Left cardiac atrium (tissue), 4 donors: Measurements from ENCODE around the gene MPPE1. TPM values are rescaled to one million over a fixed set of nuclear protein-coding genes. Genes with fewer than 3 reads are reported as not detected.
A peak's percentile ranks its signal among the peaks of the same experiment; 100 is the strongest.
"Not testable (repeated sequence)": the region's sequence is repeated elsewhere in the genome, so short reads cannot be mapped to it uniquely, and the experiment has no call there.

ENCODE experiments used
- ATAC-seq, 2 donors: fragments of 200-7000 bp; cut with Tn5 transposase; one replicate each; pipeline ENCODE4 v1.9.1; 2020; ENCODE audit warnings: mild to moderate bottlenecking in 2 of 2, moderate library complexity in 2 of 2
- DNase-seq: peaks from one replicate; pipeline ENCODE4 v3.0.0-alpha.2; 2020
- intact Hi-C, 2 donors: fragments of 100-400 bp; cut with DNase I; formaldehyde crosslinking; loops; one replicate each; pipeline versions ENCODE4 v1.14.1 to v1.15.1; 2022 to 2023
- total RNA-seq, 2 donors: library from RNA; stranded (reverse); fragmentation: NEBNext Ultra II Directional; extraction: Animal tissue kit (Norgen Biotek cat#: 25700); gene quantifications; one replicate each; pipeline ENCODE4 v1.2.1, GENCODE V29; 2021
- donor health status: DM: no; HTN: yes; CAD: no.
- donor health status: DM: no; HTN: yes; CAD: no; lungs with severe emphysema.
- donor health status: DM: yes; HTN: yes; CAD: no.
- donor health status: Dilated cardiomyopathy.

The MPPE1 gene
- total RNA-seq, 2 donors from 2014 or later, result 26.5 to 30.0 TPM

DNA sequence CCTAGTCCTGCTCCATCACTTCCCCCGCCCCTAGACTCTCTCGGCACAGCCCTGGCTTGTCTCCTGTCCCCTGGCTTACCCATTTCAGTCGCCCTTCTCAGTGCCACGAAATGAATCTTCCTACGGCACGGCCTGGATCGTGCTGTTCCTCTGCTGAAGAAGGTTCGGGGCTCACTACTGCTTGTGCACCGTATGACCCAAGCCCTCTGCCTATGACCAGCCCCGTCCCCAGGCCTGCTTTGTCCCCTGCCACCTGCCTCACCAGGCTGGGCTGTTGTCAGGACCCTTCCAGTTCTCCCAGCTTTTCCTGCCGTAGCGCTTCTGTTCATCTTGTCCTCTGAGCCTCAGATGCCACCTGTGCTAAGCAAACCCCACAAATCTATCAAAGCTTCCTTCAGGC, 43.0 kb downstream of the MPPE1 start:
- ATAC-seq, result no peak
- intact Hi-C loops, result no loop called here
- DNase-seq, result no peak

DNA sequence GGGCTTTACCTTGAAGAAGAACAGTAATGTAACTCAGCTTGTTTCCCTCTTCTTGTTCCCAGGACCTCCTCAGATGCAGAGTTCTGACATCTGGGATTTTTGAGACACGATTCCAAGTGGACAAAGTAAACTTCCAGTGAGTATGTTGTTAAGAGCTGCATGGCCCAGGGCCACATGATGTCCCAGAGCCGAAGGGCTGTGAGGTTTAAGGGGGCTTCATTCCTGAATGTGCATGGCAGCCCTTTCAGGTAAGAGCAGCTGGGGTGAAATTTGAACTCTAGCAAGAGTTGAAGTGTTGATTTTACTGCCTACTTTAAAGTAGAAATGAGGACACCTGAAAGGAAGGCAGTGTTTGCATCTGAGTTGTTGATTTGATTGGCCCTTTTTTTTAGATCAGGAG, 43.6 kb downstream of the MPPE1 start:
- DNase-seq (no peak), ATAC-seq (no peak)
- intact Hi-C loops, result no loop called here

DNA sequence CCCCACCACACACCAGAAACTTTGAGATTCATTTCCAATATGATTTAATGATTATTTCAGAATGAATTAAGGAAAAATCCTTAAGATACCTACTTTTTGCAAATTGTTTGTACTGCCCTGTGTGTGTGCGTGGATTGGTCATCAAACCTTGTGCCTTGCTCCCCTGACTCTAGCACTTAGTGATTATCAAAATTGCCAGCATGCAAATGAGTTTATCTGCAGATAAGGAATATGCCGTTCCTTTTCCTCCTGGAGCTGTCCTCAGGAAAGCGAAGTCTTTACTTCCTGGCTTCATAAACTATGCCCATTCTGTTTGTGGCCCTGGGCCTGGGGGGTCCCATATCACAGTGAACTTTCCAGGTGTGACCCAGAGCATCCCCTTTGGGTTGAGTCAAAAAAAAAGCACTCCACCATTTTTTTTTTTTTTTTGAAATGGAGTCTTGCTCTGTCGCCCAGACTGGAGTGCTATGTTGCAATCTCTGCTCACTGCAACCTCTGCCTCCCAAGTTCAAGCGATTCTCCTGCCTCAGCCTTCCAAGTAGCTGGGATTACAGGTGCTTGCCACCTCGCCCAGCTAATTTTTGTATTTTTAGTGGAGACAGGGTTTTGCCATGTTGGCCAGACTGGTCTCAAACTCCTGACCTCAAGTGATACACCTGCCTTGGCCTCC, 45.5 kb downstream of the MPPE1 start:
- ATAC-seq, result no peak
- intact Hi-C loops, result no loop called here

DNA sequence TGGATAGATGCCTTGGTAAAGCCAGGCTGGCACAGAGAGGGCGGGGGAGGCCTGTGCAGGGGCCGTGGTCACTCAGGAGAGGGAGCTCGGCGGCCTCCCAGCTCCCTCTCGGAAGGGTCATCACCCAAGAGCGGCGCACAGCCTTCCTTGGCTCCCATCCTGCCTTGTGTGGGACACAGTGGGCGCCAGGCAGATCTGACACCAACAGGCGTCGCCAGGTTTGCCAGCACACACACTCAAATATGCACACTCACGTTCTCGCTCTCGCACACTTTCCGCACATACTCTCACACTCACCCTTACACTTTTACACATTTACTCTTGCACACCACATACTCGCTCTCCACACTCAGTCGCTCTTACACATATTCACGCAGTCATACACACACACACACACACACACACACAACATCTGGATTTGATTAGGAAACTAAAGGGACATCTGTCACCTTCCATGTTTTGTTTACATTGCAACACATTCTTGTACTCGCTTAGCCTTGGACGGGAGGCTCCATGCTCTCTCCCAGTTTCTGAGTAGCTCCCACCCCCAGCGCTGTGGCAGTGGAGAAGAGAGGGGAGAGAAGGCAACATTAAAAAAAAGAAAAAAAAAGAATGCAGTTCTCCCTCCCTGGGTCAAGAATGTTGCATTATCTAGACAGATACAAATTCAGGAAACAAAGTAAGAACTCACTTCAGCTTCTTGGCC, 46.4 kb downstream of the MPPE1 start:
- intact Hi-C loops, result no loop called here
- no peak for DNase-seq
- ATAC-seq, result no peak

More for the DNA sequence above, 45.5 kb downstream of the MPPE1 start:
- no peak for DNase-seq

DNA sequence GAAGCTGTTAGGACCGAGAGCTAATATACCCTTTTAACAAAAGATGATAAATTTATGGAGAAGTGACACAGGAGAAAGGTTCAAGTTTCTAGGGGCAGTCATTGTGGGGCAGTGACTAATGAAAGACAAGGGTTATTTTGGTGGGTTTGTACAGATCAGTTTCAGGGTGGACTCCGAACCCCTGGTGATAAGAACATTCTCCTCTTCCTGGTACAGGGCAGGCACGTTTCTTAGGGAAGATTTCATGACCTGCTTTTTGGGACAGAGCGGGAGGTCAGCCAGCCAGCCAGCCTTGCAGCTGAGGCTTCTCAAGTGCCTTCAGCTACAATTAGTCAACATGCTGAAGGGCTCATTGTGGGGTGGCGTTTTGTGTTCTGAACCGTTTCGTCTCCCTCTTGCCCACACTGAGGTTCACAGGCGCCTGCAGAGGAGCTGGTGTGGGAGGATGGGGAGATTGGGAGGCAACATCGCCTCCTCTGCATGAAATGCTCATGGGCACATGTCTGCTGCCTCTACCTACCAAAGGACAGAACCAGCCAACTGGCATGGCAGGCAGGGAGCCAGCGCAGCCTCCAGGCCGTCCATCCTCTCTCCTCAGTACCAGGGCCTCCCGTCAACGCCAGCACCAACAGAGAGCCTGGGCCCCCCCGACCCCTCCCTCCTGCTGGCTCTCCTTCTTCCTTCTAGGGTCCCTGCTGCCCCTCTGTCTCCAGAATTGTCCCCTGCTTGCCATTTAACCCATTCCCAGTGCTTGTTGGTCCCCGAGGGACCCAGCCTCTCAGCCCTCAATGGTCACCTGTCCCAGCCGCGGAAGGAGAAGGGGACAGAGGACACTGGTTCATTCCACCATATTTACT, 47.3 kb downstream of the MPPE1 start:
- DNase-seq (no peak), ATAC-seq (no peak)
- intact Hi-C loops, result no loop called here

DNA sequence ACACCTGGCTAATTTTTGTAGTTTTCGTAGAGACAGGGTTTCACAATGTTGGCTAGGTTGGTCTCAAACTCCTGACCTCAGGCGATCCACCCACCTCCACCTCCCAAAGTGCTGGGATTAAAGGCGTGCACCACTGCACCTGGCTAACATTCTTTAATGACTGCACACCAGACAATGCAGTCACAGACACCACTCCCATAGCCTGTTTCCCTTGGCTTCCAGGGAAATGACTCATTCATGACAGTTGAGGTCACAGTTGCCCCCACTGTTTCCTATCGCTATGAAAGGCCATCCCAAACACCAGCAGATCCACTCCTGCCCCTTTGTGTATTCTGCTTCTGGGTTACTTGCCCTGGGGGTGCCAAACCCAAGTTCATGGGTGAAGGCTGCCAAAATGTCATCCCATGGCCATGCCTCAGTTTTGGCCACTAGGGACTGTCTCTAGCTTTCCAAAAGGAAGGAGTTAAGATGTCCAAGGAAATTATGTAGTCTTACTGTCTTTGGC, 48.2 kb downstream of the MPPE1 start:
- intact Hi-C loops, result no loop called here
- DNase-seq (no peak), ATAC-seq (peak in 1 of 2 donors; percentile 23)

DNA sequence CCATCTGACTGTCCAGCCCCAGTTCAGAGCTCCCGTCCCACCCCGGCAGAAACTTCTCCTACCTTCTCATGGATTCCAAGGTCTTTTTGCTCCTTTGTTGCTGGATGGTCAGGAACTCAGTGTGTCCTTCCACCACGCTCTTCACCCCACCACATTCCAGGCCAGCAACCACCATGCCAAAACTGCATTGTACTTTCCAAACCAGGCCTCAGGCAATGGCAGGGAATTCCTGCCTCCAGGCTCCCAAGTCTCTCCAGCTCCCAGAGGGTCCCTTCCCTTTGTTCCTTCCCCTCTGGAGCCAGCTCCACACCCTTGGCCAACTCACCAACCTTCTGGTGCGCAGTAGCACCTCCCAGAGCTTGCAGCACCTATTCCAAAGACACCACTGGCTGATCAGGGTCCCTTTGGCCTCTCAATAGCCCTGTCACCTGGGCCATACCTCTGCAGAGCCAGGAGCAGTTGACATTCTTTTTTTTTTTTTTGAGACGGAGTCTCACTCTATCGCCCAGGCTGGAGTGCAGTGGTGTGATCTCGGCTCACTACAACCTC, 48.8 kb downstream of the MPPE1 start:
- intact Hi-C loops, result no loop called here
- no peak for ATAC-seq
- no peak for DNase-seq

DNA sequence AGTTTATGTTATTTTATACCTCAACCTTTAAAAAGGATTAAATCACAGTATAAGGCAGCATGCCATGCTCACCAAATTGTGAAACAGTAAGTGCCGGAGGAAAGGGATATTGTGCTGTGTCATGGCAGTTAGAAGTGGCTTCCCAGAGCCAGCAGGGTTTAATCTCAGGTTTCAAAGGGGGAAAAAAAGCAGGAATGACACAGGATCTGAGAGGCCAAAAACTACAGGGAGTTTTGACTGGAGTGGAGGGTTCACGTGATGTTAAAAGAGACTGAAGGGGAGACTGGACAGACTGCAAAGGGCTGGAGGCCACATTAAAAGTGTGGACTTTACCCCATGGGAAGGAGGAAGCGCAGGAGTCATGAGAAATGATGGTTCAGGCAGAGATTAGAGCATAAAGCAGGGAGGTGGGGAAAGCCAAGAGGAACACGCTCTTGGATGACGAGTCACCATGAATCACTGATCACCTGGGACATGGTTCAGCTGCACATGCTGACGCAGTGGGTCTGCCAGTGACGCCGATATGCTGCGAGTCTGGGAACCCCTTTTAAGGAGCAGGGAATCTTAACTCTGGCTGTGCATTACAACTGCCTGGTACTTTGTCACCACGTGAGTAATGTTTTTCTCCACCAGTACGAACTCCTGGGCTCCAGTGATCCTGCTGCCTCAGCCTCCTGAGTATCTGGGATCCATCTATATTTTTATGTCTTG, 50.8 kb downstream of the MPPE1 start:
- intact Hi-C loops, result no loop called here
- peak; percentile 79 for DNase-seq
- ATAC-seq, result peak; percentile 81 to 85

DNA sequence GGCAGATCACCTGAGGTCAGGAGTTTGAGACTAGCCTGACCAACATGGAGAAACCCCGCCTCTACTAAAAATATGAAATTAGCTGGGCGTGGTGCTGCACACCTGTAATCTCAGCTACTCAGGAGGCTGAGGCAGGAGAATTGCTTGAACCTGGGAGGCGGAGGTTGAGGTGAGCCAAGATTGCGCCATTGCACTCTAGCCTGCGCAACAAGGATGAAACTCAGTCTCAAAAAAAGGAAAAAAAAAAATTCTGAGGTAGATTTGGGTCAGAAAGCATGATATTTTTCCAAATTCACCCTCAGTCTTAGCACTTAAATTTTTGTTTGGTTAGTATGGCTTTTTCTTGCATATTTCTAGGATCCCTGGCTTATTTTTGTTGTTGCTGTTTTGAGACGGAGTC, 53.6 kb downstream of the MPPE1 start:
- intact Hi-C loops, result loop anchor here in 1 of 2 donors (5.0 kb wide), 1 partner anchor 53 kb away; the partner anchor contains the start of gene MPPE1
- not testable (repeated sequence) for ATAC-seq, DNase-seq

DNA sequence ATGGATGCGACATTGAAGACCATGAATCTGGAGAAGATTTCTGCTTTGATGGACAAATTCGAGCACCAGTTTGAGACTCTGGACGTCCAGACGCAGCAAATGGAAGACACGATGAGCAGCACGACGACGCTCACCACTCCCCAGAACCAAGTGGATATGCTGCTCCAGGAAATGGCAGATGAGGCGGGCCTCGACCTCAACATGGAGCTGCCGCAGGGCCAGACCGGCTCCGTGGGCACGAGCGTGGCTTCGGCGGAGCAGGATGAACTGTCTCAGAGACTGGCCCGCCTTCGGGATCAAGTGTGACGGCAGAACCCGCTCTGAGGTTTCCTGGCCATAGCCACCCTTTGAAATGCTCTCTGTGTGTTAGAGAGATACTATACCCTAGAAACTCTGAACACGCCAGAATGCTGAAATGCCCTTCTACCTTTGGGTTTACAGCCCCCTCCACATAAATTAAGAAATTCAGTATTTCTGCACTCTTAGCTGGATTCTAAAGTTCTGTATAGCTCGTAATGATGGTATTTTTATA, 56.2 kb downstream of the MPPE1 start:
- intact Hi-C loops, result loop anchor here in 1 of 2 donors (5.0 kb wide), 1 partner anchor 55 kb away; the partner anchor contains the start of gene MPPE1
- peak; percentile 13 to 24 for ATAC-seq
- DNase-seq, result peak; percentile 45

DNA sequence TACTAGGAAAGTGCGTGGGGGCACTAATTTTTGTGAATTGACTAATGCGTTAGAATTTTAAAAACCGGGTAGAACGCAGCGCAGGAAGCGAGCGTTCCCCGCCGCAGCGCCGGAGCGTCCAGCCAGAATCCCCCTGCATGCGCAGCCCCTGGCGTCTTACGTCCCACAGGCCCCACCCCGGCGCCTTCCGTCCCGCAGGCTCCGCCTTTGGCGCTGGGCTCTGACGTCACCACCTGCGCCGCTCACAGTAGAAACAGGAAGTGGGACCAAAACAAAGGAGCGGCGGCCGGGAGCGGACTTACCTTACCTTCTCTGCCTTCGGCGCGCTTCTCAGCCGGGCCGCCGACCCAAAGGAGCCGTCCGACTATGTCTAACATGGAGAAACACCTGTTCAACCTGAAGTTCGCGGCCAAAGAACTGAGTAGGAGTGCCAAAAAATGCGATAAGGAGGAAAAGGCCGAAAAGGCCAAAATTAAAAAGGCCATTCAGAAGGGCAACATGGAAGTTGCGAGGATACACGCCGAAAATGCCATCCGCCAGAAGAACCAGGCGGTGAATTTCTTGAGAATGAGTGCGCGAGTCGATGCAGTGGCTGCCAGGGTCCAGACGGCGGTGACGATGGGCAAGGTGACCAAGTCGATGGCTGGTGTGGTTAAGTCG, 56.8 kb downstream of the MPPE1 start, which contains the start of gene CHMP1B:
Gene CHMP1B (plus strand): TSS at position 268 of the 660 bp plus-strand sequence. CDS start 99 bp downstream, at position 367.
- DNase-seq, result peak; percentile 99
- intact Hi-C loops, result loop anchor here in 1 of 2 donors (5.0 kb wide), 1 partner anchor 56 kb away; the partner anchor contains the start of gene MPPE1
- ATAC-seq, result peak; percentile 99

DNA sequence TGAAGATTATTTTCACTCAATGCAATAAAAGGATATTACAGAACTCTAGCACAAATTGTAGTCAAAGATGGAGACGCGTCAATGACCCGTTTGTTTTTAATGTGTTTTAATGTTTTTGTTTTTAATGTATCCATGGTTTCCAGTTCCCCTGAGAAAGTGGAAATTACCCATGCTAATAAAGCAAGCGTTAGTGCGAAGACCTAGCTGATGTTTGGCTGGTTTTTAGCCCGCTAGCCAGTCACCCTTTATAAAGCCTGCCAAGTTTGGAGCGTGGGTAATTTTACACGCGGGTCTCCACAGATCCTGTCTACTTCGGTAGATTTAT, 57.3 kb downstream of the MPPE1 start:
- intact Hi-C loops, result loop anchor here in 1 of 2 donors (5.0 kb wide), 1 partner anchor 57 kb away; the partner anchor contains the start of gene MPPE1
- peak; percentile 55 to 74 for ATAC-seq
- DNase-seq, result no peak

DNA sequence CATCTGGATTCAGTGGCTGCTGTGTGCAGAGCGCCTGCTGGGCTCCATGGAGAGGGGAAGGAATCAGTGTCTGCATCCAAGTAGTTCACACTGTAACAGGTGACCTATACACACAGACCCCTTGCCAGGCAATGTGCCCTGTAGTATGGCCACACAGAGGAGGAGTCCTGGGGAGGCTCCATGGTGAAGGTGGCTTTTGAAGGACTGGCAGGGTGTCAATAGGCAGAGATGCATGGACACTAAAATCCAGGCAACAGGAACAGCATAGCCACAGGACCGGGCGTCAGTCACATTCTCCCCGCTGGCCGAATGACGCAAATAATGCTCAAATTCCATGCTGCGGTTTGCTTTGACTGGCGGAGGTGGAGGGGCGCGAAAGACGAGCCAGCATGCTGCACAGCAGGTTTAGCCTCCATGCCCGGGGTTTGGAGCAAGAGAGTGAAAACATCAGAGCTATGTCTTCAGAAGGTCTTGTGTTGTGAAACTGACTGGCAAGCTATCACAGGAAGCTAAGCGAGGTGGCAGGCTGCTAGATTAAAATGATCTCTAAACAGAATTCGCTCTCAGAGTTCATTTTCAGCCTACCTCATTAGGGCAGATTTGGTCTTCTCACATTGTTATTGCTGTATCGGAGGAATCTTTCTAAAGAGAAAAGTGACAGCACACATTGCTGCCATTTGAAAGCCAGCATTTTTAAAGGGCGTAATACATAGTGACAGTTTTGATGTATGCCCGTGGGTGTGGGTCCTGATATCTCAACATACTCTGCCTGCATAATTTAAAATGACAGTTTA, 58.1 kb downstream of the MPPE1 start:
- ATAC-seq (peak; percentile 58 to 70), DNase-seq (peak; percentile 80)
- intact Hi-C loops, result loop anchor here in 1 of 2 donors (5.0 kb wide), 1 partner anchor 57 kb away; the partner anchor contains the start of gene MPPE1

DNA sequence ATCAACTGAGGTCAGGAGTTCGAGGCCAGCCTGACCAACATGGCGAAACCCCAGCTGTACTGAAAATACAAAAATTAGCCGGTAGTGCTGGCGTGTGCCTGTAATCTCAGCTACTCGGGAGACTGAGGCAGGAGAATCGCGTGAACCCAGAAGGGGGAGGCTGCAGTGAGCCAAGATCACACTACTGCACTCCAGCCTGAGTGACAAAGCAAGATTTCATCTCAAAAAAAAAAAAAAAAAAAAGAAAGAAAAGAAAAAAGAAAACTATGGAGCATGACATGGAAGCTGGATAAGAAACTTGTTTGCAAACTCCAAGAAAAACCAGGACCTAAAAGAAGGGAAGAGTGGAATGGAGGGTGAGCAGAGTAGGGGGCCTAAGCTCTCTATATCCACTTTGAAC, 58.8 kb downstream of the MPPE1 start:
- ATAC-seq (no peak), DNase-seq (no peak)
- intact Hi-C loops, result no loop called here

DNA sequence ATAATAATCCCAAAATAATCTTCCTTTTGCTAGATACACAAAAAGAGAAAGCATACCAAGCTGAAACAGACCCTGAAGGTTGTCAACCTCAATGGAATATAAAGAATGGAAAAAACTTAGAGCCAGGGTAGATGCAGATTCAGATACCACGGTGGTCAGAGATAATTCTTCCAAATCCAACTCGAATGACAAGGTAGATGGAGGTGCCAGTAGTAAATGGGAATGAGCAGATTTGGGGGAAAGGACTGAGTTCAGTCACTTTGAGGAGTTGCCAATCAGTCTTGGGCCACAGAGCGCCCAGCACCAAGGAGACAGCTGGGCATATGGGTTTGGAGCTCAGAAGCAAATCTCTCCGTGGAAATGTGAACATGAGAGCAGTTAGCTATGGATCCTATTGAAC, 60.3 kb downstream of the MPPE1 start:
- intact Hi-C loops, result no loop called here
- ATAC-seq, result no peak
- no peak for DNase-seq

DNA sequence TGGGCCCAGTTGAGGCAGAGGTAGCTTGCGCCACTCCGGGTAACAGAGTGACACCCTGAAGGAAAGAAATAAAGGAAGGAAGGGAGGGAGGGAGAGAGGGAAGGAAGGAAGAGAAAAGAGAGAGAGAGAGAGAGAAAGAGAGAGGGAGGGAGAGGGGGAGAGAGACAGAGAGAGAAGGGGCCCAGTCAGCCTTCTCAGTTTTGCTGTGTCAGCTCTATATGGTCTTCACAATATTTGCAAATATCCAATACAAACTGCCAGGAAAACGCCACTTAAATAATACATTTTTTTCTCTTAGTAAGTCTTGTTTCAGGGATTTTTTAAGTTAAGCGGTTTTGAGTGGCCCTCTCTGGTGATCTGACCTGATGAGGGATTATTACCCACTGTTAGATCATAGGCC, 62.5 kb downstream of the MPPE1 start:
- intact Hi-C loops, result no loop called here
- ATAC-seq, result no peak
- no peak for DNase-seq

DNA sequence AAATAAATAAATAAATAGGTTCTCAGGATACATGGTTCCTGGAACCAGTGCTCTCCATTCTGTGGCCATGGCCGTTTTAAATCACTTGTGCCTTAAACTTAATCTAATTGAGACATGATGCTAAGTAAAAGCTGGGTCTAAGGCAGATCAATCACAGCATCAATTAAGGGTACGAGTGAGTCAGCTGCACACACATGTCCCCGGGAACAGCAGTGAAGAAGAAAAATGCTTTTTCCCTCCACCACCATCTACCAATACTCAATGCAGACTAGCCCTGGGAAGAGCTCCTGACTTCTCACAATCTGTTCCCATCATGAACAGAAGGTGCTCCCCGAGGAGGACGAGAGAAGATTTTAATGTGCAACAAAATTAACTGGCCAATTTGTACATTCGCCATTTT, 63.7 kb downstream of the MPPE1 start:
- ATAC-seq, result no peak
- intact Hi-C loops, result no loop called here
- DNase-seq, result no peak
